BJ (cell line): Measurements from ENCODE around the gene CAPNS1. TPM values are rescaled to one million over a fixed set of nuclear protein-coding genes. Genes with fewer than 3 reads are reported as not detected.

Experiments used
- CTCF ChIA-PET: fragments of 350-600 bp; formaldehyde crosslinking; extraction: SDS; loops from one replicate; lab custom pipeline; 2021; ENCODE audit warnings: antibody characterized with exemption, inconsistent platforms; lab: Yijun Ruan, JAX
- POLR2A ChIA-PET: fragments of 300-600 bp; sonication (Branson Sonifier 250); formaldehyde crosslinking; extraction: SDS; loops from one replicate; lab custom pipeline; 2021; ENCODE audit warnings: antibody characterized with exemption; lab: Charles Lee
- DNase-seq: peaks from one replicate; pipeline ENCODE4 v3.0.0-alpha.2; 2011; ENCODE audit warnings: low read depth
- H3K27me3 ChIP-seq: 2 replicates; pipeline ENCODE4 v1.6.0; 2011; ENCODE audit warnings: low read length; ENCODE audit not compliant: control insufficient read depth, insufficient read depth
- H3K36me3 ChIP-seq: 2 replicates; pipeline ENCODE4 v1.5.1; 2011; ENCODE audit warnings: low read length; ENCODE audit not compliant: control insufficient read depth, insufficient read depth
- H3K4me3 ChIP-seq: 2 replicates; pipeline ENCODE4 v1.5.1; 2011; ENCODE audit warnings: low read depth, mild to moderate bottlenecking, control low read depth, low read length
- polyA minus RNA-seq: library from RNA; depleted of rRNA, polyadenylated mRNA; stranded (reverse); fragments of >200 nt; gene quantifications from 2 replicates; pipeline ENCODE4 v1.2.3, GENCODE V29; 2011; rRNA and poly(A)+ RNA removed
- polyA plus RNA-seq: library from polyadenylated mRNA; depleted of rRNA; stranded (reverse); fragments of >200 nt; gene quantifications from 2 replicates; pipeline ENCODE4 v1.2.3, GENCODE V29; 2011; rRNA removed
- TF ChIP-seq, protein P1 (sequence below): IDR thresholded peaks from 2 replicates; pipeline ENCODE4 v1.5.1; 2011; ENCODE audit warnings: low read depth, mild to moderate bottlenecking, control low read depth, inconsistent platforms, low read length, moderate library complexity; ENCODE audit not compliant: insufficient read depth

Gene CAPNS1
- polyA plus RNA-seq (929 and 1,299 TPM in 2 replicates), polyA minus RNA-seq (630 and 695 TPM in 2 replicates)

DNA sequence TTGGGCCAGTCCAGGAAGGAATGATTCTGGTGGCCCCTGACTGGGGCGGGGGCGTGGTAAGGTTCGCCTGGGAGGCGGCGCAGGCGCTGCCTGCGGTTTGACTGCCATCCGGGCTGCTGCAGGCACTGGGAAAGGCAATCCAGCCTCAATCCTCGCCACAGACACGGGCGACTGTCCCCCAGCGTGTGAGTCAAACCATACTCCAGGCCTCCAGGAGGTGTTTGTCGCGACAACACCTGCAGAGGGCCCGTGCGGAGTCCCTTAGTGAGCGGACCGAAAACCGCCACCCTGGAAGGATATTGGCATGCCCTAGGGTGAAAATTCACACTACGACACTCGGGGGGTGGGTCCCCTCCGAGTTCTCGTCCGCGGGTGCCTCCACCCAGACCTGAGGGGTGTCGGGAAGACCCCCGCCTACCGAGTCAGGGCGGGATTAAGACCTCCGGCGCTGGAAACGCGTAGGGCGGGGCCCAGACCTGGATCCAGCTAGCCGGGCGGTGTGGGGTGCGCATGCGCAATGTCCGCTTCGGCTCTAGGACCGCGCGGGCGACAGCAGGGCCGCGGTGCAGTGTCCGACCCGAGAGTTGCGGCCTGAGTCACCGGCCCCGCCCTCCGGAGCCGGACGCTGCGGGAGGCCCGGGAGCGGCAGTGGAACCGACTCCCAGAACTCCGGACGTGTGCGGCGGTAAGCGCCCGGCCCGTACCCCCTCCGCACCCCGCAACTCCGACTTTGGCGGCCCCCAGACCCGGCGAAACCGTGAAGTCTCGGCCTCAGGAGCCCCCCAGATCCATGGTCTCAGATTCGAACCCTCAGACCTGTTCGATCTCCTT, at the start of gene CAPNS1:
Gene CAPNS1 (plus strand): TSS at position 594 of the 831 bp plus-strand sequence. CDS start 946 bp downstream, outside the sequence.
- POLR2A ChIA-PET = interaction anchor here (1.0 kb wide), 1 partner anchor 12 kb away, joined by 4 read pairs; no protein-coding TSS in a partner anchor
- no peaks in the 10 kb centered on the region for H3K27me3 ChIP-seq
- CTCF ChIA-PET = interaction anchor here (3.1 kb wide), 1 partner anchor 12 kb away, joined by 13 read pairs; no protein-coding TSS in a partner anchor

DNA sequence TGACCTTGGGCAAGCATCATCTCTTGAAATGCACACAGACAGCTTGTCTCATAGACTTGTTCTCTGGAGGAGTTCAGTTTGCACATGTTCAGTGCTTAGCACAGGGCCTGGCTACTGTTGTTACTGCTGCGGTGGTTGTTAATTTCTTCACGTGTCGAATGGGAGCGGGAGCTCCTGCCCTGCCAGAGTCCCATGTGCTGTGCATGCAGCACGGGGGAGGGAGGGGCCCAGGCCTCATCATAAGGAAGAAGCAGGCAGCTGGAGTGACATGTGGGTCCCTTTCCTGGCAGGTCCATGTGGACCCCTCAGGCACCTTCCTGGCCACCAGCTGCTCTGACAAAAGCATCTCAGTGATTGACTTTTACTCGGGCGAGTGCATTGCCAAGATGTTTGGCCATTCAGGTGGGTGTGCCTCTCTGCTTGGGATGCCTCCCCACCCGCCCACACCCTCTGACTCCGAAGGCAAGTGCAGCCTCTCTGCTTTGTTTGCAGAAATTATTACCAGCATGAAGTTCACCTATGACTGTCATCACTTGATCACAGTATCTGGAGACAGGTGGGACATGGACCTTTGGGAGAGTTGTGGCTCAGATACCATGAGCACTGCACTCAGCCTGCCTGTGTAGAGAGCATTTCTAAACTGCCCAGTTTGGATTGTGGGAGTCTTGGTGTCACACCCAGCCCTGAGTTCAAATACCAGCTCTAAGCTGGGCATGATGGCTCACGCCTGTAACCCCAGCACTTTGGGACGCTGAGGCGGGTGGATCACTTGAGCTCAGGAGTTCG, 48.8 kb upstream of the CAPNS1 start:
- ChIA-PET CTCF (no interaction called here), POLR2A (no interaction called here)
- Histone ChIP-seq H3K27me3 (no peaks in the 10 kb centered on the region), H3K36me3 (peaks cover 5% of the 10 kb centered on the region), H3K4me3 (no peak overlapping the region)
- TF ChIP-seq, protein P1, sequence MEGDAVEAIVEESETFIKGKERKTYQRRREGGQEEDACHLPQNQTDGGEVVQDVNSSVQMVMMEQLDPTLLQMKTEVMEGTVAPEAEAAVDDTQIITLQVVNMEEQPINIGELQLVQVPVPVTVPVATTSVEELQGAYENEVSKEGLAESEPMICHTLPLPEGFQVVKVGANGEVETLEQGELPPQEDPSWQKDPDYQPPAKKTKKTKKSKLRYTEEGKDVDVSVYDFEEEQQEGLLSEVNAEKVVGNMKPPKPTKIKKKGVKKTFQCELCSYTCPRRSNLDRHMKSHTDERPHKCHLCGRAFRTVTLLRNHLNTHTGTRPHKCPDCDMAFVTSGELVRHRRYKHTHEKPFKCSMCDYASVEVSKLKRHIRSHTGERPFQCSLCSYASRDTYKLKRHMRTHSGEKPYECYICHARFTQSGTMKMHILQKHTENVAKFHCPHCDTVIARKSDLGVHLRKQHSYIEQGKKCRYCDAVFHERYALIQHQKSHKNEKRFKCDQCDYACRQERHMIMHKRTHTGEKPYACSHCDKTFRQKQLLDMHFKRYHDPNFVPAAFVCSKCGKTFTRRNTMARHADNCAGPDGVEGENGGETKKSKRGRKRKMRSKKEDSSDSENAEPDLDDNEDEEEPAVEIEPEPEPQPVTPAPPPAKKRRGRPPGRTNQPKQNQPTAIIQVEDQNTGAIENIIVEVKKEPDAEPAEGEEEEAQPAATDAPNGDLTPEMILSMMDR = no peak
- no peak for DNase-seq

More for the DNA sequence above, at the start of gene CAPNS1:
- peak; percentile 66 for DNase-seq
- TF ChIP-seq, protein P1 = no peak
- H3K4me3 ChIP-seq = peak within 1 kb of the TSS; percentile 94
- peaks cover 11% of the 10 kb centered on the region for H3K36me3 ChIP-seq

DNA sequence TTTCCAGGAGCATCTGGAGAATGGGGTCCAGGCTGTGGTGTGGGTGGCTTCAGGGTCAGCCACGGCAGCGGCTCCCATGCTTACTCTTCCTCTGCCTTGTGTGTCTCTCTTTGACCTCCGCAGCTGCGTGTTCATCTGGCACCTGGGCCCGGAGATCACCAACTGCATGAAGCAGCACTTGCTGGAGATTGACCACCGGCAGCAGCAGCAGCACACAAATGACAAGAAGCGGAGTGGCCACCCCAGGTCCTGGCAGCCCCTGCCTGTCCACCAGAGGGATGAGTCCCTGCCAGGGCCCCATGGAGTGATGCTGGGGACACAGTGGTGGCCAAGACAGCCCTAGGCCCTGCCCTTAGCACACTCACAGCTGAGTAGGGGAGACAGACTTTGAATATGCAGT, 47.3 kb upstream of the CAPNS1 start:
- Histone ChIP-seq H3K36me3 (peaks cover 4% of the 10 kb centered on the region), H3K4me3 (no peak overlapping the region), H3K27me3 (no peaks in the 10 kb centered on the region)
- no peak for DNase-seq
- POLR2A ChIA-PET = no interaction called here
- CTCF ChIA-PET = no interaction called here
- TF ChIP-seq, protein P1 = no peak

DNA sequence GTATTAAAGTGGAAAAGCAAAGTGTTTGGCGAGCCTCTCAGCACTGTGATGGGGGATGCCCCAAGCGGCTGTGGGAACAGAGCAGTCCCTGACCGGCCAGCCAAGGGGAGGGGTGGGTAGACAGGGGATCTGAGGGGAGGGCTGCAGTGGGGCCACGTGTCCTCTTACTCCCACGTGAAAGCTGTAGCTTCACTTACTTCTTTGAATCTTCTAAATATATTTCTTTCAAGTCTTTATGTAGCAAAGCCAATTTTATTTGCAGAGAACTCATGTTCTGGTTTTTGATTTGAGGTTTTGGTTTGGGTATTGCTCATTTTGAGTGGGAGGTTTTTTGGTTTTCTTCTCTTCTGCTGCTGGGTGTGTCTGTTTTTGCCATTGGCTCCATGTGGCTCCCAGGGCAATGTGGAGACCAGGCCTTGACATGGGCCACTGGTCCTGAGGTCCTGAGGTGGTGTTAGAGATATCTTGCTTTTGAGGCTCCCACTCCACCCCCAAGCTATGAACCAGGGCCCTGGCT, 46.7 kb upstream of the CAPNS1 start:
- H3K4me3 ChIP-seq = no peak overlapping the region
- CTCF ChIA-PET = no interaction called here
- DNase-seq = no peak

More for the DNA sequence above, 46.7 kb upstream of the CAPNS1 start:
- TF ChIP-seq, protein P1 = no peak
- Histone ChIP-seq H3K36me3 (peaks cover 4% of the 10 kb centered on the region), H3K27me3 (no peaks in the 10 kb centered on the region)
- POLR2A ChIA-PET = no interaction called here
